Stimulated activated CD4-positive, alpha-beta T cell treated with anti-CD3 and anti-CD28 coated beads, Interleukin-1b, Interleukin-23, amount 100 ng/mL, for 1 hour (primary cell): ENCODE measurements around the gene RNF32.
"Not testable (repeated sequence)": the region's sequence is repeated elsewhere in the genome, so short reads cannot be mapped to it uniquely, and the experiment has no call there.

Experiments used
- DNase-seq, 2 donors: peaks; one replicate each; pipeline ENCODE4 v3.0.0-alpha.2; 2020; ENCODE audit warnings: low read depth in 2 of 2

The RNF32 gene

GRCh38 chr7:156642306-156643045 is 1.9 kb downstream of the RNF32 start:
- no peak for DNase-seq

GRCh38 chr7:156647330-156647729 is 6.8 kb downstream of the RNF32 start:
- not testable (repeated sequence) for DNase-seq

- no peak for DNase-seq
Measured at GRCh38 chr7:156650042-156650441, 9.5 kb downstream of the RNF32 start.

DNA sequence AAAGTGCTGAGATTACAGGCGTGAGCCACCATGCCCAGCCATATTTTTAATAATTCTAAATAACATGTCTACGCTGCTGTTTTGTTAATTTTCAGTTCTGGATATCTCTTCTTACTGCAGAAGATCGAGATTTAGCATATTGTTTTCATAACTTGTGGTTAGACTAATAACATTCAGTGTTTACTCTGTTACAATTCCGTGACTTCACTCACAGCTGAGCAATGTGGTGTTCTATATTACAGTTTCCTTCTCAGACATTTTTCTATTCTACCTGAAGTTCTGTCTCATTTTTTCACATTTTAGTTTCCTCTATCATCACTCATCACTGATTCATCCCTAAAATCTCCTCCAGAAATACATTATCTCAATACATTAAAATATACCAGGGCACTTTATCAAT is 10.9 kb downstream of the RNF32 start:
- no peak for DNase-seq

DNA sequence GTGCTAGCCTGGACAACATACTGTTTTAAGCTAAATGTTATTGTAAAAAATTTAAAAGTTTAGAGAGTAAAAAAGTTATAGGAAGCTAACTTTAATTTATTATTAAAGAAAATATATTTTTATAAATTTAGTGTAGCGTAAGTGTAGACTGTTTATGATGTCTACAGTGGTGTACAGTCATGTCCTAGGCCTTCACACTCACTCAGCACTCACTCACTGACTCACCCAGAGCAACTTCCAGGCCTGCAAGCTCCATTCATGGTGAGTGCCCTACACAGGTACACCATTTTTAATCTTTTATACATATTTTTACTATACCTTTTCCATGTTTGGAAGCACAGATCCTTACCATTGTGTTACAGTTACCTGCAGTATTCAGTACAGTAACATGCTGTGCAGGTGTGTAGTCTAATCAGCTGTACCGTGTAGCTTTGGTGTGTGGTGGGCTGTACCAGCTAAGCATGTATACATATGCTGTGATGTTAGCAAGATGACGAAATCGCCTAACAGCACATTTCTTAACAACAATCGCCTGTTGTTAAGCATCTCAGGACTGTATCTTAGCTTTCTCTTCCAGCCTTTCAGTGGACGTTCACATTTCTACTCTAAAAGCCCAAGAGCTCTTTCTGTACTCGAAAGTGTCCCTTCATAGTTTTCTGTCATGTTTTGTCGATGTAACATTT is 12.5 kb downstream of the RNF32 start:
- no peak for DNase-seq

DNA sequence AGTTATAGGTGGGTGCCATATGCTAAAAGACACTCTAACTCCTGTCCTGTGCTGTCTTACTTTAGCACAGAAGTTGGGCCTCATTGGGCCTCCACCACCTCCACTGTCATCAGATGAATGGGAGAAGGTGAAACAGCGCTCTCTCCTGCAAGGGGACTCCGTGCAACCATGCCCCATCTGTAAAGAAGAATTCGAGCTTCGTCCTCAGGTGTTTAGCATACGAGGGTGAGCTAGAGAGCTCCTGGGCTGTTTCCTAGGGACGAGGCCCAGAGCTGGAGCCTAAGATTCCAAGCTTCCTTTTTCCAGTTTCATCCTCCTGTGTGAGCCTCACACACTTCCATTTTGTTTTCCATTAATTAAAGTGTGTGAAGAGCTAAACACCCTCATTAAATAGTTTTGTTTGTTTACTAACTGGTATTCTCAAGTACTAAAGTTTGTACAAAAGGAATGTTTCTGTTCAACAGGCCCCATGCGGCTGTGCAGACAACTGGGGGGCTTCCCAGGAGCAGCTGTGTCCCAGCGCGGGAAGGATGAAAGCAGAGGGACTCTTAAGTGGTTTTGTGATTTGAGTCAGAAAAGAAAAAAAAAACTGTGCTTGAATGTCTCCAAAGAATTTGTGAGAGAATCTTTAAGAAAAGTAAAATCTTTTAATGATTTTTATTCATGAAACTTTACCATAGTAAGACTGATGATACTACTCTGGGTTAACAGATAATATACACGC is 14.1 kb downstream of the RNF32 start:
- DNase-seq, result no peak

- no peak for DNase-seq
Measured at GRCh38 chr7:156655251-156655650, 14.7 kb downstream of the RNF32 start.

DNA sequence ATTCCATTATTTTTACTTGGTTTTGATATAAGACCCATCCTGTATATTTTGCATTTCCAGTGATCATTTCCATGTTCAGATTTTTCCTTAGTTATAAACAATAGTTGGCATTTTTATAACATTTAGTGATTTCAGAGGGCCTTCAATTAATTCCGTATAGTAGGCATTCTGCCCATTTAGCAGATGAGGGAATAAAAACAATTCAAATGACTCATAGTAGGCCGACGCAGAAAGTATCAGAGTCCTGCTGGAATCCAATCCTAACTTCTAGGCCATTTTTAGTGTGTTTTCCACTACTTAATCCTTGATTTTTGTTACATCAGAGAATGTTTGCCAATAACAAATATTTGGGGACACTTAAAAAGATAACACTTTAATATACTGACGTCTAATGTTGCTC is 15.4 kb downstream of the RNF32 start:
- DNase-seq, result no peak

DNA sequence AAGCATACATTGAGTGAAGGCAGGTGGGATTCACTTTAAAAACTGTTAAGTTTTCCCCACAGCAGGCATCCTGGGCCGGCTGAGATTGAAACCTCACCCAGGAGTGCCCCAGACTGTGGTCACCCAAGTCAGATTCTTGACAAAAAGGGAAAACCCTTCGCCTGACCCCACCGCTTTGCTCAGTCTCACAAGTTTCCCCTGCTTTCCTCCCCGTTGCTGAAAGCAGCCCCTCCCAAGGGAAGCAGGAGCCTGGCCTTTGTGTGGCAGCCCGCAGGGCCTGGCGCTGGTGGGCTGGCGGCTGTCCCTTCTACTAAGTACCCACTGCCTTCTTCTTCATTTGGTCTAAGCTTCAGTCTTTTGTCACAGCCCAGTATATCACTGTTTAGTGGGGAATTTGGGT is 16.0 kb downstream of the RNF32 start:
- no peak for DNase-seq

DNA sequence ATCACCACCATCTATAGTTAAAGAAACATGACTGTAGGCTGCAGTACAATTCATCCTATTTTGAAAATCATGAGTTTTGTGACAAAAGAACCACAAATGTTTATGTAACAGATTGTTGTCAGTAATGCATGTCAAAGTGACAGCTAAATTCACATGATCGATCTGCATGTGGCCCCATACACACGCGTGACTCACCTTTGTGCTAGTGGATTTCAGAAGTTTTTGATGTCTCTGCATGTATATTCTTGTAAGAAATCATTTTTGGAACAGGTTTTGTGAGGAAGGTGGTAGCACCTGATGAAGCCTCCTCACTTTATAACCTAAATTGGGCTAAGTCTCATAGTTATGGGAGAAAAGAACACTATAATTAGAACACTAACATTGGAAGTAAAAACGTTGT is 17.1 kb downstream of the RNF32 start:
- no peak for DNase-seq

DNA sequence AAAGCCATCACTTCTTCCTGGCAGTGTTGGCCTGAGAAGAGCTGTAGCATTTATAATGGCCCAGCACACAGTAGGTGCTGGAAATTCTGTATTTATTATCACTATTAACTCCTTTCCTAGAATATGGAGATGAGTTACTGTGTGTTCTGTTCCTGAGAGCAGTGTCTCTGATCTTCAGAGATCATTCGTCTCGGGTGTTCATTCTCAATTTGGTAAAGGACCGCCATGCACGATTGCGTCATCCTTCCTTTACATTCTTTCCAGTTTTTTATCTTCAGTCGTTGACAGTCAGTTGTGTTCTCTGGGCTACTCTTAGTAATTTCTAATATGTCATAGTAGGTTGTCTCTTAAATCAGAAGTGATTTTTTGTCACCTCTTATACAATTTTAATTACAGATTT is 18.6 kb downstream of the RNF32 start:
- no peak for DNase-seq

DNA sequence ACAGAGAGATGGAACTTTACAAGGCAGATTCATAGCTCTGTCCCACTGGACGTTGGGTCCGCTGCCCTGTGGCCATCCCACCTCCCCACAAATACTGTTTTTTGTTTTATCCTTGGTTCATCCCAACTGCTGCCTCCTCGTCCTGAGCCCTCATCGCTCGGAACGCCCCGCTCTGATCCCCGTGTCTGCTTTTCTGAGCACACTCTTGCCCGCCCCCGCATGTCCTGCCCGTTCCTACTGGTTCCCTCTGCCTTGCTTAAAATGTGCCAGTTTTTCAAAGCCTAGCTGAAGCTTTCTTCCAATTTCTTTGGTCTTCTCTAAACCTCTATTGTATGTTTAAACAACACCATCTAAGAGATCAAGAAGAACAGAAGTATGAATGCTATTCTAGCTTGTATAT is 19.4 kb downstream of the RNF32 start:
- no peak for DNase-seq

GRCh38 chr7:156661637-156662036 is 21.1 kb downstream of the RNF32 start:
- DNase-seq, result no peak

DNA sequence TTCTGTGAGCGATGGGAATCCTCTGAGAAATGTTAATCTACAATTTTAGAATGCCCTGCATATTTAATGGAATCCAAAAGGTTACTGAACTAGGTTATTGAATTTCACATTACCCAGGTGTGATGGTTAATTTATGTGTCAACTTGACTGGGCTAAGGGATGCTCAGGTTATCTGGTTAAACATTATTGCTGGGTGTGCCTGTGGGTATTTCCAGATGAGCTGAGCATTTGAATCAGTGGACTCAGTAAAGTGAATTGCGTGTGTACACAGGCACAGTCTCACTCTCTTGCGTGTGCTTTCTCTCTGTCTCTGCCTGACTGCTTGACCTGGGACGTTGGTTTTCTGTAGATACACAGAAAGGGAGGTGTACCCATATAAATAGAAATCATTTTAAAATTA is 21.7 kb downstream of the RNF32 start:
- DNase-seq, result no peak

- no peak for DNase-seq
Measured at GRCh38 chr7:156665101-156665500, 24.5 kb downstream of the RNF32 start.

GRCh38 chr7:156666368-156667109 is 26.0 kb downstream of the RNF32 start:
- DNase-seq, result no peak

DNA sequence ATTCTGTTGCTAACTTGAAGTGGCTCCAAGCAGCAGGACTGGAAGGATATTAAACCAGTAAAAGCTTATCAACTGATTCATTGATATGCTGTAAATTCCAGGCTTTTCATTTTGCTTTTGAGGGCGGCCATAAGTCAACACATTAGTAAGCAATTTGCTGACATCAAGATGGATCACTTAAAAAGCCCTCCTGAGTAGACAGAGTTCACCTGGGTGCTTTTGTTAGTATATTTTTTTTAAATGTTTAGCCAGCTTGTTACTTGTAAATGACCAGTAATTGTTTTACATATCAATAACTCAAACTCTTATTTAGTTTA is 26.5 kb downstream of the RNF32 start:
- no peak for DNase-seq

GRCh38 chr7:156668130-156668741 is 27.7 kb downstream of the RNF32 start:
- no peak for DNase-seq

DNA sequence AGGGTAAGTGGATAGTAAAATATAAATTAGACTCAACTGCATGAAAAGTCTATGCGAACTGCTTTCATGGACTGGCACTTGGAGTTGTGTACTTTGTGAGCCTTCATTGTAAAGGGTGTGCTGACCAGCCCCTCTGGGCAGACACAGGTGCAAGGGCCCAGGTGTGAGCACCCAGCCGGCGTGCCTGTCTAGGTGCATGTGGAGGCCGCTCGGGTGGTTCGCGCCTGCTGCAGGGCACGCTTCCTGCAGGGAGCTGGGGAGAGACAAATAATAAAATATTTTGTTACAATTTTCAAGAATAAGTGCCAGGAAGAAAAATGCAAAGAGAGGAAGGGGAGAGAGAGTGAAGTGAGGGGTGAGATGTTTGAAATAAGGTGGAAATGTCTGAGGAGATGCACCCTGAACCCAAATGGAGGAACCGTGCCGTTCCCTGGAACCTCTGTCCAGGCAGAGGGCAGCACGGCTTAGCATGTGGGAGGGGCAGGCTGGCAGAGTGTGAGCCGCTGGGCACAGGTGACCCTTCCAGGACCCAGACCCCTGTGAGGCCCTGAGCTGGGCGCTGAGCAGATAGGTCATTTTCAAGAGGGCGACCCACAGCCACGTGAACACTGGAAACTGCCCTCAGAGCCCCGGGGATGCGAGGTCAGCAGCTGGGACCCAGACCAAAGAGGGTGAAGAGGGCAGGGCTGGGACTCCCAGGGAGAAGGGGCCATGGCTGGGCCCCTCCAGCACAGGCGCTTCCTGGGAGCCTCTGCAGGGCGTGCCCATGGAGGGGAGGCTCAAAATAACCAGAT is 28.7 kb downstream of the RNF32 start:
- DNase-seq, result no peak

GRCh38 chr7:156673454-156673853 is 32.9 kb downstream of the RNF32 start:
- no peak for DNase-seq

- no peak for DNase-seq
Measured at GRCh38 chr7:156673902-156674301, 33.3 kb downstream of the RNF32 start.
